Adipose tissue (tissue), 3 donors: ENCODE measurements around the gene RNF115. TPM values are rescaled to one million over a fixed set of nuclear protein-coding genes. Genes with fewer than 3 reads are reported as not detected.
"Not testable (repeated sequence)": the region's sequence is repeated elsewhere in the genome, so short reads cannot be mapped to it uniquely, and the experiment has no call there.

Source experiments
- H3K27ac ChIP-seq: one replicate; pipeline ENCODE4 v1.5.1; 2013; ENCODE audit warnings: low read depth, low read length
- WGBS, 3 donors: extraction: QIAGEN DNeasy Blood & Tissue Kit; methylation state at CpG; one replicate each; pipeline ENCODE4 v1.1.7; 2013; 5-methylcytosine and 5-hydroxymethylcytosine counted together
- polyA plus RNA-seq, 3 donors: library from polyadenylated mRNA; stranded (reverse); fragments of 200-250 nt; gene quantifications; one replicate each; pipeline ENCODE4 v1.2.3, GENCODE V29; 2013
- donor health status: healthy with polysubstance abuse.
- donor health status: Bipolar disorder and iron deficiency.
- donor health status: healthy.

The RNF115 gene
- polyA plus RNA-seq, 3 donors, result 3.4 to 8.3 (median 4.9) TPM

DNA sequence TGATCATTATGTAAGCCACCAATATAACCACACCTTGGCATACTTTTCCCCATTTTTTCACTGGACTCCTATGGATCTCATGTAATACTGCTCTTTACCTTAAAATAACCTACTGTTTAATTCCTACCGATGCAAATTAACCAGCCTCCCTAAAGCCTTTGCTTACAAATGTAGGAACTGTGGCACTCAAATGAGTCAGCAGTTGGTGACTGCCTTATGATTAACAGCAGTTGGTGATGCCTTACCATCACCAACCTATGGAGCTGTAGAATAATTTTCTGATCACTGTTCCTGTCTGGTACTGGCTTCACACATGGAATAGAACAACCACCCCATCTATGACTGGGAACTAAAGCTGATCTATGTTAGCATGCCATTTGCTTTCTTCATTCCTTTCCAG lies 13.8 kb upstream of the RNF115 start:
- H3K27ac ChIP-seq, result no peak overlapping the region
- WGBS, 3 donors, result 96 to 100% (median 100%) methylated on average over 1 of the region's 1 CpG

- WGBS, 3 donors, result 95 to 99% (median 97%) methylated on average over 2 of the region's 2 CpGs
- H3K27ac ChIP-seq, result not testable (repeated sequence)
These were observed 6.9 kb upstream of the RNF115 start for GRCh38 chr1:145830810-145831209.

DNA sequence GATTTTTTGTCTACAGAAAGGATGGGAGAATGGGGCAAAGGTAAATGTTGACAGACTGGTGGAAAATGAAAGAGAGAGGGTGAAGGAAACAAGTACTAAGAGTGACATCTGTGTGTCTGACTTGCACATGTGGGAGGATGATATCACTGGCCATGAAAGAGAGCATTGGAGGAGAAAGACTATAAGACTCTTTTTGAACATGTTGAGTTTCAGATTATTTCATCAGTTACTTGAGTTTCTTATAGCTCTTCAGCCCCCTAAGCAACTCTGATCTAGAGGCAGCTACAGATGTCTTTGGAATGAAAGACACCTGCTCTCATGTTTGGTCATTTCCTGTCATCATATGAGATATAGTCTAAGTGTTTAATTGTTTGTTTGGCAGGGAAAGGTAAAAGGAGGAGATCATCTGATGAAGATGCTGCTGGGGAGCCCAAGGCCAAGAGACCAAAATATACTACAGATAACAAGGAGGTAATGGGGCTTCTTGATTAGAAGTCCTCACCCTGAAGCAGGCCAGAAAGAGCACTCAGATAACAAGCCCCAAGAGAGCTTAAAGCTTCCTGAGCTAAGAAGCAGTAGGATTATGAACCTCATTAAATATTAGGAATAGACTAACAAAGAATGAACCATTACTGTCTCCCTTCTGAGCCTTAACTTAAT lies 4.6 kb upstream of the RNF115 start:
- no peak overlapping the region for H3K27ac ChIP-seq

DNA sequence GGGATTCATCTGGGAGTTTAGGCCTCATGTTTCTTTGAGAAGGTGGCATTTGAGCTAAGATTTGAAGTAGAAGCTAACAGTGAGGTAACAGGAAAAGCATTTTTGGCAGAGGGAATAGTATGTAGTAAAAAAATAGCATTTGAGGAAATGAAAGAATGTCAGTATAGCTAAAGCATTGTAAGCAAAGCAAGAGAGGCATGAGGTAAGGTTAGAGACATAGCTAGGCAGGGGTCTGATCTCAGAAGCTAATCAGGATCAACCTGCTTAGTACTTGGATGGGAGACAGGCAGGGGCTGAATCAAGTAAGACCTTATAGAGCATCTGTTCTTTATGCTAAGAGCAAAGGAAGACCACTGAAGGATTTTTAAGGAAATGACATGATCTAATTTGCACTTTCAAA lies 4.1 kb upstream of the RNF115 start:
- no peak overlapping the region for H3K27ac ChIP-seq

DNA sequence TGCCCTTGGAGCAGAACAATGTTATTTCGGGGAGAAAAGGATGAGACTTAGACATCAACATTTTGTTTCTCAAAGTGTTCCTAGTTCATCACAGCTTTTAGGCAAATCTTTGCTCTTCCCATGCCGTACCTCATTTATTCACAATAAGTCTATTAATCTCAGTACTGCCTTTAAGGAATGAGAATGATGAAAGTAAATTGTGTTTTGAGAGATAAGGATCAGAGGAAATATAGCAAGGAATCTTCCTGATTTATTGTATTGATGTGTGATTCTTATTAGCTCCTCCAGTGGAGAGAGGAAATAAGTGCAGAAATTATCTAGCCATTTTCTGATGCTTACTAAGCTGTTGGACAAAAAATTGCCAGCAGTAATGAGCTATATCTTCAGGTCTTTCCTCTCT lies 2.1 kb upstream of the RNF115 start:
- 92 to 95% (median 95%) methylated on average over 2 of the region's 2 CpGs for WGBS, 3 donors
- H3K27ac ChIP-seq, result no peak overlapping the region

DNA sequence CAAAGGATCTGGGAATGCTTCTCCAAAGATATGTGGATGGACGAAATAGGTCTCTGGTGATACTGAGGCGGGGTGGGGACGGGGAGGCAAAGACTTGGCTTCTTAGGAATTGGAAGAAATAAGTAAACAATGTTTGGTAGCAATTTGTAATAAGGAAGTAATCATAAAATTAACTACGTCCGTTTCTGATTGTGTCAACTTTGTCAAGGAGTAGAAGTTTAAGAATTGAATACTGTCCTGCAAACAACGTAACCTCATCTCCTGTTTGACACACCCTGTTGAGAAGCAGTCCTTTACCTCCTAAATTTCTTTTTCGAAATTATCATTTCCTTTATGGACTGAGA lies 576 bp upstream of the RNF115 start:
- H3K27ac ChIP-seq, result no peak overlapping the region
- 0 to 2% (median 1%) methylated on average over 7 of the region's 7 CpGs for WGBS, 3 donors

GRCh38 chr1:145822779-145823331 lies 1.0 kb downstream of the RNF115 start:
- not testable (repeated sequence) for H3K27ac ChIP-seq
- WGBS, 3 donors, result 0 to 40% (median 0%) methylated on average over 2 to 4 of the region's 16 CpGs

DNA sequence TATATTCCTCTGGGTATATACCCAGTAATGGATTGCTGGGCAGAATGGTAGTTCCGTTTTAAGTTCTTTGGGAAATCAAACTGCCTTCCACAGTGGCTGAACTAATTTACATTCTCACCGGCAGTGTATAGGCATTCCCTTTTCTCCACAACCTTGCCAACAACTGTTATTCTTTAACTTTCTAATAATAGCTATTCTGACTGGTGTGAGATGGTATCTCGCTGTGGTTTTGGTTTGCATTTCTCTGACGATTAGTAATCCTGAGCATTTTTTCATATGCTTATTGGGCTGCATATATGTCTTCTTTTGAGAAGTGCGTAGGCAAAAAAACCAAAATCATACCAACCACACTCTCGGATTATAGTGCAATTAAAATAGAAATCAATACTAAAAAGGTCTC lies 5.8 kb downstream of the RNF115 start:
- 32 to 55% (median 45%) methylated on average over 4 of the region's 6 CpGs for WGBS, 3 donors
- H3K27ac ChIP-seq, result not testable (repeated sequence)

GRCh38 chr1:145812977-145813810 lies 10.7 kb downstream of the RNF115 start:
- WGBS, 3 donors, result 71 to 76% (median 71%) methylated on average over 5 of the region's 6 CpGs
- H3K27ac ChIP-seq, result not testable (repeated sequence)

DNA sequence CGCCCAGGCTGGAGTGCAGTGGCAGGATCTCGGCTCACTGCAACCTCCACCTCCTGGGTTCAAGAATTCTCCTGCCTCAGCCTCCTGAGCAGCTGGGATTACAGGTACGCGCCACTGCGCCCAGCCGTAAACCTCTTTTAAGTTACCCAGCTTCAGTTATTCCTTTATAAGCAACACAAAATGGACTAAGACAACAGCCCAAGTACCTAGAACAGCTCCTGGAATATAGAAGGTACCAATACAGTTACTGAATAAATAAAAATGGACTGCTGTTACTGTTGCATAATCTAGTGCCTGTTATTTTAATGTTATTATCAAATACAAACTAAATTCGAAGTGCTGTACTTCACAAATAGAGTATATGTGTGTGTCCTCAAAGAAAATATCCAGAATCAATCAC lies 17.1 kb downstream of the RNF115 start:
- 89 to 99% (median 97%) methylated on average over 7 of the region's 7 CpGs for WGBS, 3 donors
- H3K27ac ChIP-seq, result no peak overlapping the region

DNA sequence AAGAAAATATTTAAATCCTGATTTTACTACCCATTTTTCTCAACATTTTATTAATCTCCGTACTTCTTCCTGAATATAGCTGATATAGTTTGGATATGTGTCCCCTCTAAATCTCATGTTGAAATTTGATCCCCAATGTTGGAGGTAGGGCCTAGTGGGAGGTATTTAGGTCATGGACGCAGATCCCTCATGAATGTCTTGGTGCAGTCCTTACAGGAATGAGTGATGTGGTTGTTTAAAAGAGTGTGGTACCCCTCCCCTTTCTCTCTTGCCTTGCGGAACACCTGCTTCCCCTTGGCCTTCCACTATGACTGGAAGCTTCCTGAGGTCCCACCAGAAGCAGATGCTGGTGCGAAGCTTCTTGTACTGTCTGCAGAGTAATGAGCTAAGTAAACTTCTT lies 17.5 kb downstream of the RNF115 start:
- H3K27ac ChIP-seq, result no peak overlapping the region
- WGBS, 3 donors, result 94 to 97% (median 96%) methylated on average over 4 of the region's 4 CpGs

DNA sequence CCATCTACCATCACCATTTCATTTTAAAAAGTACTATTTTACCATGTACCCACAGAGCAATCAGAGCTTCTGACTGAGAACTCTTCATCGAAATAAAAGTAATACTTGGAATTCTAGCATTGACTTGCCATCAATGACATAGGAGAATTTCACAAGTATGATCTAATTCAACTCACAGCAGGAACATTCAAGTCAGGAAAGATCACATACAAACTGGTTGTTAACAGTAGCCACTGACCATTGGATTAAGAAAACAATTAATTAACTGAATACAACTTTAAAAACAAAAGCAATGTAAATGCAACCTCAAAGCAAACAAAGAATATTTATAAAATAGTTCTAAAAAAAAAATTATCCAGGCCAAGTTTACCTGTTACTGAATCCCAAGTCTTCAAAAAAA lies 18.8 kb downstream of the RNF115 start:
- H3K27ac ChIP-seq, result no peak overlapping the region
- WGBS, 3 donors, result 79 to 93% (median 91%) methylated on average over 1 of the region's 1 CpG

- no peak overlapping the region for H3K27ac ChIP-seq
- 50 to 64% (median 57%) methylated on average over 3 of the region's 3 CpGs for WGBS, 3 donors
These were observed 19.5 kb downstream of the RNF115 start for GRCh38 chr1:145804235-145805045.

- WGBS, 3 donors, result 88 to 95% (median 94%) methylated on average over 2 of the region's 2 CpGs
- no peak overlapping the region for H3K27ac ChIP-seq
These were observed 24.1 kb downstream of the RNF115 start for GRCh38 chr1:145799806-145800205.

DNA sequence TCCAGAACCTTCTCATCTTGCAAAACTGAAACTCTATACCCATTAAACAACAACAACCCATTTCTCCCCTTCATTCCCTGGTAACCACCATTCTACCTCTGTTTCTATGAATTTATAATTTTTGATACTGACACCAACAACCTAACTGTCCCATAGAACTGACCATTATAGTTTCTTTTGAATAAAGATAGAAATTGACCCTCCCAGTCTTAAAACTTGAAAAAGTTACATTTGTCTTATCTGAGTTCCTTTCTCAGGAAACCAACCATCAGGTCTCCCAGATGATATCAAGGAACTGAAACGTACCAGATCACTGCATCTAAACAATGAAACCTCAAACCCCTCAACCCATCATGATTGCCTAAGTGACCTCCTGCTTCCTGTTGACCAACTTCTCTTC lies 27.1 kb downstream of the RNF115 start:
- WGBS, 3 donors, result 27 to 65% (median 50%) methylated on average over 1 of the region's 1 CpG
- no peak overlapping the region for H3K27ac ChIP-seq

DNA sequence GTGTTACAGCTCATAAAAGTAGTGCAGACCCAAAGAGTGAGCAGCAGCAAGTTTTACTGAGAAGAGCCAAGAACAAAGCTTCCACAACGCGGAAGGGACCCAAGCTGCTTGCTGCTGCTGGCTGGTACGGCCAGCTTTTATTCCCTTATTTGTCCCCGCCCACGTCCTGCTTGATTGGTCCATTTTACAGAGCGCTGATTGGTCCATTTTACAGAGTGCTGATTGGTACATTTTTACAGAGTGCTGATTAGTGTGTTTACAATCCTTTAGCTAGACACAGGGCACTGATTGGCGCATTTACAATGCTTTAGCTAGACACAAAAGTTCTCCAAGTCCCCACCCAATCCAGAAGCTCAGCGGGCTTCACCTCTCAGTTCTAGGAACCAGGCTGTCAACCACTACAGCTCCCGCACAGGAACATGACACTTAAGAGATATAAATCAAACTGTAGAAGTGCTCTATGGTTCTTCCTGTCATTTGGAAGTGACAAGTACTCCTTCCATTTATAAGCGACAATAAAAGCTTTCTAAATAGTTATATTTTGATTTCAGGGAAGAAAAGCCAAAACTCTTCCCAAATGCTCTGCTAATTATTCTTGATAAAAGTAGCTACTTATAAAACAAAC lies 28.5 kb downstream of the RNF115 start:
- H3K27ac ChIP-seq, result no peak overlapping the region
- WGBS, 3 donors, result 90 to 93% (median 92%) methylated on average over 10 of the region's 10 CpGs

GRCh38 chr1:145792484-145792883 lies 31.4 kb downstream of the RNF115 start:
- 80 to 96% (median 93%) methylated on average over 1 of the region's 1 CpG for WGBS, 3 donors
- no peak overlapping the region for H3K27ac ChIP-seq

DNA sequence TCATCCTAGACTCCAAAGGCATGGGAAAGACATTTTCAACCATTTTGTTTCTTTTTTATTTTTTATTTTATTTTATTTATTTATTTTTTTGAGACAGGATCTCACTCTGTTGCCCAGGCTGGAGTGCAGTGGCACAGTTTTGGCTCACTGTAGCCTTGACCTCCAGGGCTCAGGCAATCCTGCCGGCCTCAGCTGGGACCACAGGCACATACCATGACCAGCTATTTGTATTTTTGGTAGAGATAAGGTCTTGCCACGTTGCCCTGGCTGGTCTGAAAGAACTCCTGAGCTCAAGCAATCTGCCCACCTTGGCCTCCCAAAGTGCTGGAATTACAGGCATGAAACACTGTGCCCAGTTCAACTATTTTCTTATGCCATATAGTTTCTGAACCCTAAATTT lies 32.0 kb downstream of the RNF115 start:
- WGBS, 3 donors, result 40 to 87% (median 85%) methylated on average over 2 of the region's 2 CpGs
- H3K27ac ChIP-seq, result not testable (repeated sequence)

DNA sequence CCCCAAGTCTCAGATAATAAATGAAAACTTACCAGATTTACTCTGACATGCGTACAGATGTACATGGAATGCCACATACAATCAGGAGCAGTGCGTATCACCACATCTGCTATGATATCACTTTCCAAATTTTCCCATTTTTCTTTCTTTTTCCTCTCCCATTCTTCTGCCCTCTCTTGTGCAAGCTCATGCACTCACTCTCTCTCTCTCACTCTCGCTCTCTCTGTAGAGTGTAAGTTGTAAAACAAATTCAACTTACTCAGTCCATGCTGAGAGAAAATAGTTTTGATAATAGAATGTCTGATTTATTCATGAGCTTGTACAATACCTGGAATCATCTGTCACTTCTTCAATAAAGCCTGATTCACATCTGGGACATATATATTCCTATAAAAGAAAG lies 35.3 kb downstream of the RNF115 start:
- 97 to 98% (median 98%) methylated on average over 3 of the region's 3 CpGs for WGBS, 3 donors
- no peak overlapping the region for H3K27ac ChIP-seq
